HG03103 (cell line): ENCODE results near the gene NSFL1C.

ENCODE experiments used
- ATAC-seq: cut with Tn5 transposase; IDR thresholded peaks from one replicate; pipeline ENCODE4 v1.9.1; 2021; ENCODE audit warnings: low read depth; ENCODE audit not compliant: unreplicated experiment

NSFL1C gene

DNA sequence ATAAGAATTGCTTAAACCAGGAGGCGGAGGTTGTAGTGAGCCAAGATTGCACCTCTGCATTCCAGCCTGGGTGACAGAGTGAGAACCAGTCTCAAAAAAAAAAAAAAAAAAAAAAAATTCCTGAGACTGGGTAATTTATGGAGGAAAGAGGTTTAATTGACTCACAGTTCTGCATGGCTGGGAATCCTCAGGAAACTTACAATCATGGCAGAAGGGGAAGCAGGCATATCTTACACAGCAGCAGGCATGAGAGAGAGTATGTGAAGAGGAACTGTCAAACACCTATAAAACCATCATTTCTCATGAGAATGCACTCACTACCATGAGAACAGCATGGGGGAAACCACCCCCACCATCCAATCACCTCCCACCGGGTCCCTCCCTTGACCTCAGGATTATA is 72.0 kb downstream of the NSFL1C start:
- ATAC-seq: no peak

DNA sequence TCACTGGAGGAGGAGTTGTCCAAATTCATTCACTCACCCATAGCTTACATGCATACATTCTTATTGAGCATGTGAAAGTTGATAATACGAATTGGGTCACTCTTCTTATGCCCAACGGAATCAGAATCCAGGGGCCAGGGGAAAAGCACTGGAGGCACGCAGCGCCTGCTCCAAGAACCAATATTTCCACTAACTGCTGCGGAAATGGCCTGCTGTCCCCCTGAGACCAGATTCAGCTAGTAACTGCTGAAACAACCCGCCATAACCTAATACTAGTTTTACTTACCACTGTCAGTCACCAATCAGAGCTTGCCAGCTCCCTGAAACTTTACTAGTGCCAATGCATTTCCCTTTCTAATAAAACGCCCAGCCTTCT is 73.2 kb downstream of the NSFL1C start:
- no peak for ATAC-seq

DNA sequence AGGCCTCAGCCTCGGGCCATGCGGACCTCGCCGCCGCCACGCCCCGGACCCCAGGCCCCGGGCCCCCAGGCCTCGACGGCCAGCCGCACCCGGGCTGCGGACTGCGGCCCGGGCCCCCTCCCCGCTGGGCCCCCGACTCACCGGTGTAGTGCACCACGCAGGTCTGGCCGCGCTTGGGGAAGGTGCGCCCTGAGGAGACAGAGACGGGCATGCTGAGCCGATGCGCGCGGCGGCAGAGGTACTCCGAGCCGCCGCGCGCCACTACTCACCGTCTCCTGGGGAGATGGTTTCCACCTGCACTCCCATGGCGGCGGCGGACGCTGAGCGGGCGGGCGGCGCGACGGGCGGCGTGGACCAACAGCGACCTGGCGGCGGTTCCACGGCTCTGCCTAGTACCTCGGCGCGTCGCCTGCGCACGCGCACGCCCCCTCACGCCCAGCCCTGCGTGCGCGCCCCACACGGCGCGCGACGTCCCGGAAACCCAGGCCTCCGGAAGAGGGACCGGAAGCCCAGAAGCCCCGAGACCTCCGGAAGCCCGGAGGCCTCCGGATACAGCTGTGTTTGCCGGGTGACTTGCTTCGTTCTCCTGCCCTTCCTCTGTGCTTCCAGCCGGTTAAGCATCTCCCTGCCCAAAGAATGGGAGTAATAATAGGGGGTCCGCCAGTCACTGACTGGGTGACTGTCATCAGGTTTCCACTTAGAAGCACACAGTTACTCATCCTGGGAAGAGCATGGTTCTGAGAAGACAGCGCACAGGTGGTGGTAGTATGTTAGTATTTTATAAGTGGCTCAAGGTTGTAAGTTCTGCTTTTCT is 73.7 kb downstream of the NSFL1C start, which contains the start of gene FKBP1A:
Gene FKBP1A, minus strand, starts transcription at position 362 of the 814 bp plus-strand sequence. Its CDS starts 56 bp downstream, at position 306.
- peak; percentile 88 for ATAC-seq

DNA sequence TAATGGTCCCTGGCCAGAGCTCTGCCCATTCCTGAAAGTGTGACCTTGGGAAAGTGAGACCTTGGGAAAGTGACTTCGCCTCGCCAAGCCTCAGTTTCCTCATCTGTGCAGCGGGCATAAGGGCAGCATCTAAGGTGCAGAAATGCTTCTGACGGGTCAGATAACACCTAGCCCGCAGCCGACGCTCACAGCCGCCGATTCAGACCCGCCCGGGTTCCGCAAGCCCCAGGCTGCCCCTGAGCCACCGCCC is 74.3 kb downstream of the NSFL1C start:
- no peak for ATAC-seq
